Natural killer cell treated with Interleukin-12 subunit alpha and Interleukin-12 subunit beta and Interleukin-15 and Interleukin-18, amount 100 ng/mL, for 72 hours (primary cell): ENCODE results near the gene GPN1. TPM values are rescaled to one million over a fixed set of nuclear protein-coding genes. Genes with fewer than 3 reads are reported as not detected.
A peak's percentile ranks its signal among the peaks of the same experiment; 100 is the strongest.
"Not testable (repeated sequence)": the region's sequence is repeated elsewhere in the genome, so short reads cannot be mapped to it uniquely, and the experiment has no call there.

Source experiments
- ATAC-seq, 2 donors: fragments of 150-1000 bp; cut with Tn5 transposase in 1 of 2; sonication (Bioruptor Pico), chemical (Tn5 transposase) in 1 of 2; 2 replicates each; pipeline ENCODE4 v1.10.0; 2021
- DNase-seq: peaks from one replicate; pipeline ENCODE4 v3.0.0; 2022; ENCODE audit warnings: low spot score
- H3K27ac Mint-ChIP-seq, 2 donors: 1 replicate in 1 of 2; 2 replicates in 1 of 2; pipeline ENCODE4 v1.8.0; 2022; ENCODE audit warnings: mixed read lengths in 2 of 2, mild to moderate bottlenecking in 1 of 2, moderate library complexity in 1 of 2
- H3K27me3 Mint-ChIP-seq, 2 donors: 1 replicate in 1 of 2; 2 replicates in 1 of 2; pipeline ENCODE4 v1.8.0; 2022; ENCODE audit warnings: mixed read lengths in 2 of 2
- H3K36me3 Mint-ChIP-seq: one replicate; pipeline ENCODE4 v1.8.0; 2022; ENCODE audit warnings: mixed read lengths
- H3K4me1 Mint-ChIP-seq, 2 donors: 1 replicate in 1 of 2; 2 replicates in 1 of 2; pipeline ENCODE4 v1.8.0; 2022; ENCODE audit warnings: low read depth in 2 of 2, mixed read lengths in 2 of 2, mild to moderate bottlenecking in 1 of 2
- H3K4me3 Mint-ChIP-seq: one replicate; pipeline ENCODE4 v1.8.0; 2022; ENCODE audit warnings: mixed read lengths
- H3K9me3 Mint-ChIP-seq: 2 replicates; pipeline ENCODE4 v1.8.0; 2022; ENCODE audit warnings: mixed read lengths
- total RNA-seq, 2 donors: library from RNA; stranded (reverse); gene quantifications; one replicate each; pipeline ENCODE4 v1.2.3, GENCODE V29; 2022

Gene GPN1
- 10 to 100 TPM; 32.7 to 36.9 TPM for total RNA-seq

- Mint-ChIP-seq H3K4me1 (peaks cover 12 to 16% of the 10 kb centered on the region in 2 donors), H3K9me3 (no peaks in the 10 kb centered on the region), H3K27ac (no peak within 1 kb of the TSS), H3K4me3 (no peak within 1 kb of the TSS), H3K36me3 (peaks cover 14% of the 10 kb centered on the region), H3K27me3 (no peaks in the 10 kb centered on the region)
- DNase-seq (peak; percentile 97), ATAC-seq (peak; percentile 100)
Measured at GRCh38 chr2:27628767-27629709, at the start of gene GPN1, which contains the start of gene CCDC121. Gene GPN1 (plus strand): TSS chr2:27629050. CDS start chr2:27629059, 9 bp downstream. Gene CCDC121 (minus strand): TSS chr2:27629012. CDS start chr2:27627799, 1,213 bp downstream.

DNA sequence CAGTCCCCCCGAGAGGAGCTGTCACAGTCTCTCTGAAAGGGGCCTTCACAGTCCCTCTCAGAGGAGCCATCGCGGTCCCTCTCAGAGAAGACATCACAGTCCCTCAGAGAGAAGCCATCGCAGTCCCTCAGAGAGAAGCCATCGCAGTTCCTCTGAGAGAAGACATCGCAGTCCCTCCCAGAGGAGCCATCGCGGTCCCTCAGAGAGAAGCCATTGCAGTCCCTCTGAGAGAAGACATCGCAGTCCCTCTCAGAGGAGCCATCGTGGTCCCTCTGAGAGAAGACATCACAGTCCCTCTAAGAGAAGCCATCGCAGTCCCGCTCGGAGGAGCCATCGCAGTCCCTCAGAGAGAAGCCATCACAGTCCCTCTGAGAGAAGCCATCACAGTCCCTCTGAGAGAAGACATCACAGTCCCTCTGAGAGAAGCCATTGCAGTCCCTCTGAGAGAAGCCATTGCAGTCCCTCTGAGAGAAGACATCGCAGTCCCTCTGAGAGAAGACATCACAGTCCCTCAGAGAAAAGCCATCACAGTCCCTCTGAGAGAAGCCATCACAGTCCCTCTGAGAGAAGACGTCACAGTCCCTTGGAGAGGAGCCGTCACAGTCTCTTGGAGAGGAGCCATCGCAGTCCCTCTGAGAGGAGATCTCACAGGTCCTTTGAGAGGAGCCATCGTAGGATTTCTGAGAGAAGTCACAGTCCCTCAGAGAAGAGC, 47.3 kb upstream of the GPN1 start:
- peaks cover 27 to 41% of the 10 kb centered on the region in 2 donors for H3K4me1 Mint-ChIP-seq
- peak overlapping the region; percentile 7 to 85 for H3K27ac Mint-ChIP-seq
- H3K9me3 Mint-ChIP-seq: no peaks in the 10 kb centered on the region
- H3K4me3 Mint-ChIP-seq: peak overlapping the region; percentile 36
- H3K36me3 Mint-ChIP-seq: peaks cover 15% of the 10 kb centered on the region
- H3K27me3 Mint-ChIP-seq: peaks cover 28 to 37% of the 10 kb centered on the region in 2 donors
- ATAC-seq (no peak), DNase-seq (no peak)

DNA sequence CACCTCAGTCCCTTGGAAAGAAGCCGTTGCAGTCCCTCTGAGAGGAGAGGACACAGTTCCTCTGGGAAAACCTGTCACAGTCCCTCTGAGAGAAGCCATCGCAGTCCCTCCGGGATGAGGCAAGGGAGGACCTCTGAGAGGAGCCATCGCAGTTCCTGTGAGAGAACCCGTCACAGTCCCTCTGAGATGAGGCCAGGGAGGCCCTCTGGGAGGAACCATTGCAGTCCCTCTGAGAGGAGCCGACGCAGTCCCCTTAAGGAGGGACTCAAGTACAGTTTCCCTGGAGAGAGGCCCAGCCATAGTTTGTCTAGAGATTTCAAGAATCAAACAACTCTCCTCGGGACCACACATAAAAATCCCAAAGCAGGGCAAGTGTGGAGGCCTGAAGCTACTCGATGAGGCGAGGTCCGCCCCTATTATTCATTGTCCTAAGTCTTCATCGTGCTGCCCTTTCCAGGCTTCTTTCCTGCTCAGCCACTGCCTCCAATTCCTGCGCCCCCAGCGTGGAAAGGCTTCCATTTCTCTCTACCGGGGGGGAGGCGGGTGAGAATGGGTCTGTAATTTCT, 46.6 kb upstream of the GPN1 start:
- Mint-ChIP-seq H3K27me3 (peaks cover 26 to 31% of the 10 kb centered on the region in 2 donors), H3K9me3 (no peaks in the 10 kb centered on the region), H3K36me3 (peaks cover 15% of the 10 kb centered on the region), H3K27ac (peak overlapping the region; percentile 83 to 85), H3K4me3 (peak overlapping the region; percentile 98), H3K4me1 (peaks cover 33 to 47% of the 10 kb centered on the region in 2 donors)
- DNase-seq (no peak), ATAC-seq (no peak)

DNA sequence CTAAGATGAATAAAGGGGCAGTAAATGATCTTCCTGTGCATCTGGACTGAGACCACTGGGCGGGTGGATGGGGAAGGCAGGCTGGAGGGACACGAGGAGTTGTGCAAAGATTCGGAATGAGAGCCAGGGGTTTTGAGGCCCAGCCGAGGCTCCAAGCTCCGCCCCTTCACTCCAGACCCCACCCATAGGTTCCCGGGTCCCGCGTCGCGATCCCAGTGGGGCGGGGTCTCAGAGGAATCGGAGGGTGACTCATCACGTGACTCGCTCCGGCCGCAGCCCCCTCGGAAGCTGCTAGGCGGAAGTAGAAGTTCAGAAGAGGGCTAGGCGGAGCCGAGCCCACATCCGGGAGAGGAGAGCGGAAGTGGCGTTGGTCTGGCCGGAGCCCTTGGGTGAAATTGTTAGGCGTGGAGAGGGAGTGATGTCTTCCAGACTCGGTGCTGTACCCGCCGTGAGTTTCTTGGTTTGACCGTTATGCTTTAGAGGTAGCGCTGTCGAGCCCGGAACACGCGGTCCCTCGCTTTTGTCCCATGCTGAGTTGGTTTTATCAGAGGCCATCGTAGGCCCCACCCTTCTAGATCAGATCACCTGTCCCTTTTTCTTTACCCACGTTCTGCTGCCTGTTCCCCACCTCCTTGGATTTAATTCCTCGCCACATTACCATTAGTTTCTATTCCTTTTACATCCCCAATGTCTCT, 46.0 kb upstream of the GPN1 start, which contains the start of gene ZNF512:
TSS of gene ZNF512 (plus strand) at position 348 of the 695 bp plus-strand sequence. CDS start at position 419, 71 bp downstream.
- ATAC-seq (peak; percentile 96), DNase-seq (peak; percentile 88)
- peaks cover 15% of the 10 kb centered on the region for H3K36me3 Mint-ChIP-seq
- peaks cover 36 to 47% of the 10 kb centered on the region in 2 donors for H3K4me1 Mint-ChIP-seq
- H3K27ac Mint-ChIP-seq: peak within 1 kb of the TSS; percentile 83 to 85
- no peaks in the 10 kb centered on the region for H3K9me3 Mint-ChIP-seq
- H3K27me3 Mint-ChIP-seq: peaks cover 22 to 25% of the 10 kb centered on the region in 2 donors
- H3K4me3 Mint-ChIP-seq: peak within 1 kb of the TSS; percentile 98

DNA sequence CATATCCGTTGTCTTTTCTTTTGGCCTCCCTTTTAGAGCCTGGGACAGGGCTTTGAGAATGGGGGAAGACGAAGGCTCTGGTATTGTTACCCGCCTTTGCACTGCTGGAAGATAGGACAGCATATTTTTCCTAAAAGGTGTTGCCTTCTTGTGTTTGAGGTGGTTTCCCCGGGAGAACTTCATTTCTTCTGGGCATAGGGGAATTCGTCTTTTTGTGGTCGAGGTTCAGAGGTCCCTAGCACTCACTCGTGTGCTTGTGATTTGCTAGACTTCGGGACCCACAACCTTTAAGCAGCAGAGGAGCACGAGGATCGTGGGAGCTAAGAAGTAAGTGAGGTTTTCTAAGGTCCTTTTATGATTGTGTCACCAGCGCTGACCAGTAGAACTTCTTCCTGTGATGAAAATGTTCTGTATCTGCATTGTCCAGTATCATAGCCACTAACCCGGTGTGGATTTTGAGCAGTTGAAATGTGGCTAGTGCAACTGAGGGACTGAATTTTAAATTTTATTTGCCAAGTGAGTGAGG, 45.4 kb upstream of the GPN1 start:
- peaks cover 38 to 47% of the 10 kb centered on the region in 2 donors for H3K4me1 Mint-ChIP-seq
- peak overlapping the region; percentile 98 for H3K4me3 Mint-ChIP-seq
- H3K27me3 Mint-ChIP-seq: peaks cover 19 to 20% of the 10 kb centered on the region in 2 donors
- ATAC-seq: no peak
- DNase-seq: no peak
- H3K36me3 Mint-ChIP-seq: peaks cover 15% of the 10 kb centered on the region
- H3K27ac Mint-ChIP-seq: peak overlapping the region; percentile 83 to 85
- H3K9me3 Mint-ChIP-seq: no peaks in the 10 kb centered on the region

DNA sequence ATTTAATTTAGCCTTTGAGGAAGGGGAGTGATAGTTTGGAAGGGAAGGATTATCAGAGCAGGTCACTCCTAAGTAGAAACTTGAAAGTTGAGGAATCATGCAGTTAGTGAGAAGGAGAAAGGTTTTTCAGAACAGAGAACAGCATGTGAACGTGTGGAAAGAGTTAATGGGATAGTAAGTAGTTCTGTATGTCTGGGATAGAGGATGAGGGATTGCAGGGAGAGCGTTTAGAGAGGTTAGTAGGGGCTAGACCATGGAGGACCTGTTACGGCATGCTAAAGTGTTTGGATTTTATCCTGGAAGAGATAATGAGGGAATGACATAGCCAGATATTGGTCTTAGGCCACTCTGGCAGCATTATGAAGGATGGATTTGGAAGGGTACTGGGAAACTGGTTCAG, 44.3 kb upstream of the GPN1 start:
- Mint-ChIP-seq H3K27me3 (peaks cover 8 to 10% of the 10 kb centered on the region in 2 donors), H3K27ac (no peak overlapping the region), H3K4me3 (peak overlapping the region; percentile 98), H3K36me3 (peaks cover 12% of the 10 kb centered on the region), H3K4me1 (peaks cover 38 to 52% of the 10 kb centered on the region in 2 donors), H3K9me3 (no peaks in the 10 kb centered on the region)
- ATAC-seq (no peak), DNase-seq (no peak)

GRCh38 chr2:27587025-27587424, 41.8 kb upstream of the GPN1 start:
- H3K36me3 Mint-ChIP-seq: peaks cover 26% of the 10 kb centered on the region
- ATAC-seq (no peak), DNase-seq (no peak)
- H3K27me3 Mint-ChIP-seq: no peaks in the 10 kb centered on the region
- H3K9me3 Mint-ChIP-seq: peaks cover 5% of the 10 kb centered on the region
- H3K27ac Mint-ChIP-seq: no peak overlapping the region
- peaks cover 53 to 63% of the 10 kb centered on the region in 2 donors for H3K4me1 Mint-ChIP-seq
- H3K4me3 Mint-ChIP-seq: peak overlapping the region; percentile 1

GRCh38 chr2:27588308-27588707, 40.5 kb upstream of the GPN1 start:
- H3K36me3 Mint-ChIP-seq: peaks cover 23% of the 10 kb centered on the region
- no peak overlapping the region for H3K27ac Mint-ChIP-seq

GRCh38 chr2:27591745-27592144, 37.1 kb upstream of the GPN1 start:
- Mint-ChIP-seq H3K9me3 (peaks cover 5% of the 10 kb centered on the region), H3K4me3 (peak overlapping the region; percentile 39), H3K36me3 (peaks cover 36% of the 10 kb centered on the region), H3K27me3 (no peaks in the 10 kb centered on the region), H3K27ac (peak overlapping the region in 1 of 2 donors; percentile 60), H3K4me1 (peaks cover 32 to 39% of the 10 kb centered on the region in 2 donors)
- DNase-seq: no peak
- ATAC-seq: no peak

More at GRCh38 chr2:27588308-27588707, 40.5 kb upstream of the GPN1 start:
- Mint-ChIP-seq H3K4me1 (peaks cover 50 to 55% of the 10 kb centered on the region in 2 donors), H3K27me3 (no peaks in the 10 kb centered on the region), H3K9me3 (peaks cover 5% of the 10 kb centered on the region), H3K4me3 (no peak overlapping the region)
- no peak for DNase-seq
- no peak for ATAC-seq

DNA sequence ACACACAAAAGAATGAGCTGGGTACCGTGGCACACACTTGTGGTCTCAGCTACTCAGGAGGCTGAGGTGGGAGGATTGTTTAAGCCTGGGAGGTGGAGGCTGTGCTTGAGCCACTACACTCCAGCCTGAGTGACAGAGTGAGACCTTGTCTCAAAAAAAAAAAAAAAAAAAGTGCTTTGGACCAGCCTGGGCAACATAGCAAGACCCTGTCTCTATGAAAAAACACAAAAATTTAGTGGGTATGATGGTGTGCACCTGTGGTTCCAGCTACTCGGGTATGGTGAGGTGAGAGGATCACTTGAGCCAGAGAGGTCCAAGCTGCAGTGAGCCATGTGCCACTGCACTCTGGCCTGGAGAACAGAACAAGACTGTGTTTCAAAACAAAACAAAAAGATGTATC, 35.6 kb upstream of the GPN1 start:
- no peak for ATAC-seq

GRCh38 chr2:27594020-27594703, 34.7 kb upstream of the GPN1 start:
- H3K4me1 Mint-ChIP-seq: peaks cover 35 to 39% of the 10 kb centered on the region in 2 donors

More for the DNA sequence above, 35.6 kb upstream of the GPN1 start:
- Mint-ChIP-seq H3K27ac (no peak overlapping the region), H3K27me3 (no peaks in the 10 kb centered on the region), H3K9me3 (peaks cover 5% of the 10 kb centered on the region), H3K36me3 (peaks cover 36% of the 10 kb centered on the region), H3K4me1 (peaks cover 35 to 38% of the 10 kb centered on the region in 2 donors), H3K4me3 (no peak overlapping the region)
- no peak for DNase-seq

DNA sequence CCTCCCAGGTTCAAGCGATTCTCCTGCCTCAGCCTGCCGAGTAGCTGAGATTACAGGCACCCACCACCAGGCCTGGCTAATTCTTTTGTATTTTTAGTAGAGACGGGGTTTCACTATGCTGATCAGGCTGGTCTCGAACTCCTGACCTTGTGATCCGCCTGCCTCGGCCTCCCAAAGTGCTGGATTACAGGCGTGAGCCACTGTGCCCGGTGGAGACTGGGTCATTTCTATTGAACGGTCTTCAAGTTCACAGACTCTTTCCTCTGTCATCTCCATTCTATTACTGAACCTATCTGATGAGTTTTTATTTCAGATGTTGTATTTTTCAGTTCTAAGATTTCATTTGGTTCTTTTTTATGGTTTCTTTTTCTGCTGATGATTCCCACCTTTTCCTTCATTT, 33.4 kb upstream of the GPN1 start:
- not testable (repeated sequence) for ATAC-seq, H3K4me3 Mint-ChIP-seq, H3K27ac Mint-ChIP-seq, H3K9me3 Mint-ChIP-seq, H3K27me3 Mint-ChIP-seq, DNase-seq
- Mint-ChIP-seq H3K36me3 (peaks cover 34% of the 10 kb centered on the region), H3K4me1 (peaks cover 28 to 40% of the 10 kb centered on the region in 2 donors)

More at GRCh38 chr2:27594020-27594703, 34.7 kb upstream of the GPN1 start:
- H3K9me3 Mint-ChIP-seq, H3K27ac Mint-ChIP-seq, ATAC-seq, DNase-seq, H3K4me3 Mint-ChIP-seq, H3K27me3 Mint-ChIP-seq: not testable (repeated sequence)
- peaks cover 37% of the 10 kb centered on the region for H3K36me3 Mint-ChIP-seq
